GM21529 (cell line): ENCODE results near the gene PHLDB2.
A peak's percentile ranks its signal among the peaks of the same experiment; 100 is the strongest.

Source experiments
- ATAC-seq: cut with Tn5 transposase; IDR thresholded peaks from one replicate; pipeline ENCODE4 v1.9.1; 2021; ENCODE audit not compliant: unreplicated experiment

Gene PHLDB2

DNA sequence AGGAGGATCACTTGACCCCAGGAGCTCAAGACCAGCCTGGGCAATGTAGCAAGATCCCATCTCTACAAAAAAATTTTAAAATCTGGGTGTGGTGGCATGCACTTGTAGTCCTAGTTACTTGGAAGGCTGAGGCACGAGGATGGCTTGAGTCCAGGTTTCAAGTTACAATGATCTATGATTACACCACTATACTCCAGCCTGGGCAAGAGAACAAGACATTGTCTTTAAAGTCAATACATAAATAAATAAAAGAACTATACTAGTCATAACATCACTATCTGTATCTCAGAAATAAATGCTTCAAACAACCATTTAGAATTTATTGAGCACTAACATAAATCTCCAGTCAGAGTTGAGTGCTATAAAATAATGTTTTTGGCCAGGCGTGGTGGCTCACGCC, 8.5 kb upstream of the PHLDB2 start:
- ATAC-seq, result no peak

DNA sequence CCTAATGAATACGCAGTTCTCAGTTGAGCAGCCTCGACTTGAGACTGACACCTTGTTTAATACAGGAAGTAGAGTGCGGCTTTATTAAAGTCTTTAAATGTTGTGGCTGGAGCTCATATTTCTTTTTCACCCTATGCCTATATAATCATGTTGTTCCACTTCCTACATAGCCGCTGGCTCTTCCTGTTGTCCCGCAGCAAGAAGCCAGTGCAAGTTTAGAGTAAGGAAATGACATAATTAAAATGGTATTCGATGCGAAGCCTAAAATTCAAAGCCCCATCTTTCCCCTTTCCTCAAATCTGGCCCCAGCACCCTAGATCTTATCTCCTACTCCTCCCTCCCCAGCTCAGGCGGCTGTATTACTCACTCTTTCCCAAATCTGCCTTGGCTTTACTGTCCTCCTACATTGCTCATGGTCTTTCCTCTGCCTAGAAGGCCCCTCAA, 7.5 kb upstream of the PHLDB2 start:
- ATAC-seq, result no peak

DNA sequence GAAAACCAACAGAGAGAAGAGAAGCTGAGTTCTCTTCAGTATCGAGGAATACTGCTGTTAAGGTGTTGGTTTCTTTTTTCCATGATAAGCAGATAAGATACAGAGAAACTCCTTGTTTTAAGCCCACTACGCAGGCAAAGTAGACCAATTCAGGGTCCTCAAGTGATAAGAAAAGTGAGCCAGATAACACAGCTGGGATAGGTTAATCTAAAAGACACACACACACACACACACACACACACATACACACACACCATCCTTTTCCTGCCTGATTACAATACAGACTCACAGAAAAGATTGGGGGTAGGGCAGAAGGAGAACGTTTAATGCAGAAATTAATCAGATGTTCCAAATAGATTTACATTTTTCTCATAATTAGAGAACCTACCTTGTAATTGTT, 6.5 kb upstream of the PHLDB2 start:
- no peak for ATAC-seq

DNA sequence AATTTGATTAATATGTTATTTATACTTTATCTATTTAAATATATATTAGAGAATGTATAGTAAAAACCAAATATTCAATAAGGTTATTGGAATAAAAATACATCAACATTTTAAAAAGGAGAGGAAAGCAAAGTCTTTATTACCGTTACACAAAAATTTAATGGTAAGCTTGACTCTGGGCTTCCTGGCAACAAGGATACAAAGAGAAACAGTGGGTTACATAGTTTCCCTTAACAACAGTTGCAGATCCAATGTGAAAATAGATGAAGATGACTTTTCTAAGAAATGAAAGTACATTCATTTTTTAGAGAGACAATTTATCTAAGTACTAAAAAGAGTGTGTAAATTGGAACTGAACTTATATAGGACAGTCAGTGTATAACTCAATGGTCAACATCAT, 6.0 kb upstream of the PHLDB2 start:
- no peak for ATAC-seq

DNA sequence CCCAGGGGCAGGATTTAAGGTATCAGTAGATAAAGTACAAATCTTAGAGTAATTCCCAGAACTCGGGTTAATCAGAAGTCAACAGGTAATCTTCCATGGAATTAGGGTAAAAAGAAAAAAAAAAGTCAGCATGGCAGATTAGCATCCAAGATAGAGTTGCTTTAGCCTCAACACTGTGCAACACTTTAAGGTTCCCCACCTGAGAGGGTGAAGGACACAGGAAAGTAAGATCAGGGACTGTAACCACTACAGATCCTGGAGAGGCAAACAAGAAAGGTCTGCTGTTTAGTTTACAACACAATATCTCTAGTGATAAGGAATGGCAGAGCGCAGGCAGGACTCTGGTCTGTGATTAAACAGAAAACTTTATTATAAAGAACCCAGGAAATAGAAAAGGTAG, 4.1 kb upstream of the PHLDB2 start:
- no peak for ATAC-seq

DNA sequence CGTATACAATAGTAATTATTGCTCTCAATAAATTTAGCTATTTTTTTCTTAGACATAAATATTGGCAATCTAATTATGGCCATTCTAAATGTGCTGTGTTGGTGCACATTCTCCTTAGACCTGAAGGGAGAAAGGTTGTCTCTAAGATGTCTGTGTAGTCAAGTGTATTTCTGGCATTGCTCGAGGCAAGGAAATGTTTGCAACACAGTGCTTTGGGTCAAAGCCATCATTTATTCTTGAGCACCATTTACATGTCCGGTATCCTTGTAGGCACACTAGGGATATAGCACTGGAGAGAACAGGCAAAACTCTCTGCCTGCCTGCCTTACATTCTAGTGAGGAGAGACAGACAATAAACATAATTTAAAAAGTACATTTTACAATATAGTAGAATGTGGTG, 2.6 kb upstream of the PHLDB2 start:
- ATAC-seq, result no peak

DNA sequence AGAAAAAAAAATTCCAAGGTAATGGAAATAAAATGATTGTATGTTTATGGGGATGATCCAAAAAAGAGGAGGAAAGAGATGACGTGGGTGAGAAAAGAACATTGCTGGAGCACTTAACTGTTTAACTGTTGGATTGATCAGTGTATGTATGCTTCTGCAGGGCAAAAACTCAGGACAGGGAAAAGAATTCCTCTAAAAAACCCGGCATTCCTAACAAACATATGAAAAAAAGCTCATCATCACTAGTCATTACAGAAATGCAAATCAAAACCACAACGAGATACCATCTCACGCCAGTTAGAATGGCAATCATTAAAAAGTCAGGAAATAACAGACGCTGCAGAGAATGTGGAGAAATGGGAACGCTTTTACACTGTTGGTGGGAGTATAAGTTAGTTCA, 1.6 kb upstream of the PHLDB2 start:
- no peak for ATAC-seq

DNA sequence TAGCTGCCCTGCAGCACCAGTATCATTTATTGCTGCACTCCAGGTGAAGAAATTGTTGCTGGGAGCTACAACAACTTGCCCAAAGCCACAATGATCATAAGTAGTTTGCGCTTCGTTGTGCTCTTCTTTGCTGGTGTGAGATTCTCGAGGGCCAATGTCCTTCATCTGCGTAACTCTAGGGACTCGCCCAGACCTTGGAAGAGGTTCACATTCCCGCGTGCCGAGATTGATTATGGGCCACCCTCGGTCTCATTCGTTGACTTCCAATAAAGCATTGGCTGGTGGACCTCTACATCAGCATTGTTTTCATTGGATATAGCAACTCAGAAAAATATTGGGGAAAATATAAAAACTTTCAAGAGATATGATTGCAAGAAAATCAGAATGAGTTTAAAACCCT, 423 bp upstream of the PHLDB2 start:
- ATAC-seq, result no peak

DNA sequence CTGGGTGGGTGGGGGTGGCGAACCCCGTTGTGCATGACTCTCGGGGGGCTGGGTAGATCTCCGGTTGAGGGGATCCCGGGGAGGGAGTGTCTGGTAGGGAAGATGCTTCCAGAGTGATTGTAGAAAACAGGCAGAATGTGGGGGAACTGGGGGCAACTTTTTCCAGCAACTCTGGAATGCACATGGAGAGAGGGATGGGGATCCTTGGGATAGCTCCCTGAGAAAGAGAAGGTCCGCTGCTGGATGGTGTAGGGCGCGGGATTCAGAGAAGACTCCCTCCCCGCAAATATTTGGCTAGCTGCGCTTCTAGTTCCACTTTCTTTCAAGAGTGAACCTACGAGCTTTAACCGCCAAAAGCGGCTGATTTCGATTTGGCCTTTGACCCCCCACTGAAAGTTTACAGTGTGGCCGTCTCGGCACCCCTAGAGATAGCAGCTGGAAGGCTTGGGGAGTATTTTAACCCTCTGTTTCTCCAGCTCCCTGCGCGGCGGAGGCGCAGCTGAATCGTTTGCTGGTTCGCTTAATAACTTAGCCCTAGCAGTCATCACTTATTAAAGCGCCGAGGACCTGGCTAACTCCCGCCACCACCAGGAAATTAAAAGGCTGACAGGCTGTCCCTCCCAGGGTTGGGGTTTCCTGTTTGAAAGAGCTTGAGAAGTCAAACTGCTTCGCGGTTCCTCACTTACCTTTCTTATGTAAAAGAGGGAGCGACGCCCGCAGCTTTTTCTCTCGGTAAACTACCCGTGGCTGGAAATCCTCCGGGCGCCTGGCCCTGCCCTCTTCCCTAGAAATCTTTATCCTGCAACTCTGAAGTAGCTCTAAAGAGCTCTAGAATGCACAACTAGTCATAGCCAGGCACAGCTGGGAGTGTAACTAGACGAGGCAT, 1.2 kb downstream of the PHLDB2 start:
- peak; percentile 90 for ATAC-seq

DNA sequence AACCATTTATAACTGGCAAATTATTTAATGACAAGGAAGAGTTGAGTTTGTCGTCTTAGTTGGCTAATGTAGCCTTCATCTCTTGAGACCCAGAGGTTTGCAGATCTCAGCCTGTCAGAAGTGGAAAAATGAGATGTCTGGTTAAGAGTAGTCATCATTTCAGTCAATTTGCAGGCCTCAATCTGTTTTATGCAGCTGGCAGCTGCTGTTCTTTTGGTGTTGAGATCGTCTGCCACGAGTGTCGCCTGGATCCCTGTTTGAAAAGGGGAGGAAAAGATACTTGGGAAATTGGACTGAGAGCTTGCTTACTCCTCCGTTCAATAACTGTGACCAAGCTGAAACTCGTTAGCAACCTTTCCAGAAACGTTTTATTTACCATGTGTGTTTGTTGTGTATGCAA, 2.3 kb downstream of the PHLDB2 start:
- ATAC-seq, result no peak

DNA sequence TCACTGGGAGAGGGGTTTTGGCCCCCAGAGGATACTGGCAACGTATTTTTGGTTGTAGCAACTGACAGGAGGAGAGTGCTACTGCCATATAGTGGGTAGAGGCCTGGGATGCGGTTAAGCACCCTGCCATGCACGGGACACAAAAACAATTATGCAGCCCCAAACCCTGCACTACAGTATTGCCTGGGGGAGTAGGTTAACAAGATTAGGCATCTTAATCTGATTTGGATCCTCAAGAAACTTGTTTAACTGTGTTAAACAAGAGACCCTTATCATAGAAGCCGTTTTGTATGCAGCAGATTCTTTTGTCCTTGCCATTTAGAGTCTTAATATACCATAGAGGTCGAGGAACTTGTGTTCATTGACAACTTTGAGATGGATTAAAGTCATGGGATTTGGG, 3.4 kb downstream of the PHLDB2 start:
- no peak for ATAC-seq

DNA sequence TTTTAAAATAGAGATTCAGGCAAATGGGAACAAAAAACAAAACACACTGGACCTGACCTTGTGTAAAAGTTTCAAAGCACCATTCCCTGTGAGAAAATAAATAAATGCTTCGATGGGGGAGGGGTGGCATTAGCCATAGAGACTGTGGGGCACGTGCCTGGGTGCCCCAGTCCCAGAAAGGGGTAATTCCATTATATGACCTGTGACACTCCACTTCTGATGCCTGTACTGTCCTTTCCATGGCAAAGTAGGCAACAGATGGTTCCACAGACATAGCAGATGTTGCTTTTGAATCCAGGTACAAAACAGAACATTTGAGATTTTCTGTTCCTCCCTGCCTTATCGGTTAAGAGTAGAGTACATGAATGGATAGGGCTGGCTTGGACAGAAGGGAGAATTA, 3.9 kb downstream of the PHLDB2 start:
- no peak for ATAC-seq

DNA sequence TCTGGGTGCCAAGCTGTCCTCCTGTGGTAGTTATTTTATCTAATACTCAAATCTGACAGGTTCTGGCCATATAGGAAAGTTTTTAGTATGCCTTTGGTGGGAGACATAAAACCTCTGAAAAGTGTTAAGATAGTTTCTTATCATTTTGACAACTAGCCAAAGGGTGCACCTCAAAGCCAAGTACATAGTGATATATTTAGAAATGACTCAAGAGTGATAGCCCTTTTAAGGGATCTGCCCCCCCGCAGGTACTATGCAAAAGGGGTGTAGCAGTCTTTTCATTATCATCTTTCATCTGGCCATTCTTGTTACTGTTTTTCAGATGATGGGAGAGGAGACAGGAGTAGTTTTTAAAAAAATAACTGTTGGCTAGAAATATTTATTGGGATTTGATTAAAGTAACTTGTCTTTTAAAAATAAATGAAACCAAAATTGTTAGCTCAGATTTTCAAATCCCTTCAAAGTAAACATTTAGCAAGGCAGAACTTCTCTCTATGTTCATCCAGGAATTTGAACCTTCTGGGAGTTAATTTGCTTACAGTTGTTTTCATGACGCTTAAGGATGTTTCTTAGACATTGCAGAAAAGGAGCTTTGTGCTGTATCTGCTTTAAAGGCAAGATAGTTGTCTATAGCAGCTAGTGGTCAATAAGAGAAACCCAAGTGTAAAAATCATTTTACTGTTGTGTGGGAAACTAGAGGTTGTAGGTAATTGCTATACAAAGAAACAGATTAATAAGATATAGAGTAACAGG, 5.1 kb downstream of the PHLDB2 start:
- no peak for ATAC-seq

DNA sequence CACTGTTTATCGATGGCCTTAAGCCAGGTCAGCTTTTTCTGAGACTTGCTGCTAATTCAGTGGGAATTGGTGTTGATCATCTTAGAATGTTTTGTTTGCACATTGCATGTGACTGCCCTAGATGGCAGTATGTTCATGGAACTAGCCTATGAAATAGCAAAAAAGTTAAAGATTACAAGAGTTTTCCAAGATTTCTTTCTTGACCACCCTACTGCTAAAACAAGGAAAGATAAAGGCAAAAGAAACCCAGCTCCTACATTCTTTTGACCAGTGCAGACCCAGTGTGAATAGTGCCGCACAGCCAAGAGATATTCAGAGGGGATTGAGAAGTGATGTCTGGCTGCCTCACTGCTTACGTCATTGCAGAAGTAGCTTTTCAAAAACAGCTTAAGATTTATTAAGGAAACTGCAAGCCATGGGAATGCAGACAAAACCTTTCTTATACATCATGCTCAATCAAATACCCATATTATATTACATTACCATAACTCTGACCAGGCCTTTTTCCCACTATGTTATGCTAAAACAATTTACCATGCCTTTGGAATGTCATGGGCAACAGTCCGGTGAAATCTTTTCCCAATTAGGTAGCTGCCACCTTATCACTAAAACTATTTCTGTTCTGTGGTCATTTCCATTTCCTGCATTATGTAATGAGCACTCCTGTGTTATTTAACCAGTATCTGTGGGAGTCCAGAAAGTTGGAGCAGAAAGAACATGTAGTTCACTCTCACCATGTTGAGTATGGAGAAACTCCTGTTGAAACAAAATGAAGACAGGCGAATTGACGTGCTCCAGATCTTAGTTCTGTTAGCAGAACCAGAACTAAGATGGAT, 6.0 kb downstream of the PHLDB2 start:
- no peak for ATAC-seq

DNA sequence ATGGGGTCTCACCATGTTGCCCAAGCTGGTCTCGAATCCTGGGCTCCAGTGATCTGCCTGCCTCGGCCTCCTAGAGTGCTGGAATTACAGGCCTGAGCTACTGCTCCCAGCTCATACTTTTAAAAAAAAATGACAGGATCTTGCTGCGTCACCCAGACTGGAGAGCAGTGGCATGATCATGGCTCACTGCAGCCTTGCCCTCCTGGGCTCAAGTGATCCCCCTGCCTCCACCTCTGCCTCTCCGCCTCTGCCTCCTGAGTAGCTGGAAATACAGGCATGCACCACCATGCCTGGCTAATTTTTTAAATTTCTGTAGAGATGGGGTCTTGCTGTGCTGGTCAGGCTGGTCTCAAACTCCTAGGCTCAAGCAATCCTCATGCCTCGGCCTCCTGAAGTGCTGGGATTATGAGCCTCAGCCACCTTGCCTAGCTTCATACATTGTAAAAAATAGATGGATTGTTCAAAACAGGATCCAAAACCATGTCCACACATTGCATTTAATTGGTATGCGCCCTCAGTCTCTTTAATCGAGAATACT, 8.9 kb downstream of the PHLDB2 start:
- no peak for ATAC-seq

DNA sequence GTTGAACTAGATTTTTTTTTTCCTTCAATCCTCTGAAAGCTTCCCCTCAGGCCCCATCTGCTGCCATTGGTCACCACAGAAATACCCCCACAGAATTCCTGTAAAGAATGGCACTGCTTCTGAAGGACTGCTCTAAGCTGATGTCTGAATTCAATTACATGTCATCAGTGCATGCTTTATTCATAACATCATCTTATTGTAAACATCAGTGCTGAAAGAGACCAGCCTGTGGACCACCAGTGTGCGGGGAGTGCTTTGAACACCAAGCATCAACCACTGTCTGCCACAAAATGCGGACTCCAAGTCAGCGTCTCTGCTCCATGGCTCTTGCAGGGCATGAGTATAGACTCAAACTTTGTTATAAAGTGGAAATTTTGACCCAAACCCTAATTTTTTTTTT, 11.6 kb downstream of the PHLDB2 start:
- no peak for ATAC-seq

DNA sequence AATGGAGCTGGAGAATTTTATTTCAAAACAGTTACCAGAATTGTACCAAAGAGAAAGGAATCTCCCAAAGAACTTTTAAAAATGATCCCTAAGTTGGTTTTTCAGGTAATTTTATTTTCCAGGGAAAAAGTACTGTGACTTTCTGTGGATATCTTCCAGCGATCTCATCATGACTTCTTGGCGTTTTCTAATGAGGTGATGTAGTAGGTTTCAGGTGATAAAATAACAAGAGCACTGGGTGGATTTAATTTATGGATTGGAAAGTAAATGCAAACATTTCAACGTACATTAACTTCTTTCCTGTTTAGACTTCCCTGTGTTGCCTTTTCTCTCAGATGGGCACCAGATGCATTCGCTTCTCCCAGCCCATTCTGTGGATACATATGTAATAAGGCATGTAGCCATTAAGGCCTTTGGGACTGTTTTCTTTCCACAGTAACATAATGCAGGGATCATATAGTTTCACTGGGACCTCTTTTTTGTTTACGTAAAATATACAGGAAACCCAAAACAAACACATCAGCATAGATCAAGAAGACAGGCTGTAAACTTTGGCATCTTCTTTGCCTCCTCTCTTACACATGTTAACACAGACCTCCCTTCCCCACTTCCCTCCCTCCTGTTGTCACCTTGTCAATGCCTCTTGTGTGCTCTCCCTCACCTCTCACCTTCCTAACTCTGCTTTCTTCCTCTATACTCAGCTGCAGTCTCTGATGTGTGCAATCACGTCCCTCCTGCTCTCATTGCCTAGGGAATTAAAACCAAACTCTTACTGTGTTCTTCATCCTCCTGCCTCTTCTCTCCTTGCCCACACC, 13.0 kb downstream of the PHLDB2 start:
- ATAC-seq, result no peak

DNA sequence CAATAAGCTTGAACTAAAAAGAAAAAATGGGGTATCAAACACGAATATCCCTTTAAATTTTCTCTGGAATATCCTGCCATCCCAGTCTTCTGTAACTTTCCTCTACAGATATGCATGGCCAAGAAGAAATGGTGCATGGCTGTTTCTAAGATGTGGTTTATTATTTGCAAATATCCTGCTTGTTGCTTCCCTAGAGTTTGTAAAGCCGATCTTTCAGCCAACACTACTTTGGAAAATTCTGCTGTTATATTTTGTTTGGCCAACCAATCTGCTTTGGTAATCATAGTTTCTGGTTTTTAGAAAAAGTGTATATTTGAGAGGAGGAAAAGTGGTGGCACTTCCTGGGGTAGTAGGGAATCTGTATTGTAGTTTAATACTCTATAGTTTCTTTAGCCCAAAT, 13.9 kb downstream of the PHLDB2 start:
- no peak for ATAC-seq

DNA sequence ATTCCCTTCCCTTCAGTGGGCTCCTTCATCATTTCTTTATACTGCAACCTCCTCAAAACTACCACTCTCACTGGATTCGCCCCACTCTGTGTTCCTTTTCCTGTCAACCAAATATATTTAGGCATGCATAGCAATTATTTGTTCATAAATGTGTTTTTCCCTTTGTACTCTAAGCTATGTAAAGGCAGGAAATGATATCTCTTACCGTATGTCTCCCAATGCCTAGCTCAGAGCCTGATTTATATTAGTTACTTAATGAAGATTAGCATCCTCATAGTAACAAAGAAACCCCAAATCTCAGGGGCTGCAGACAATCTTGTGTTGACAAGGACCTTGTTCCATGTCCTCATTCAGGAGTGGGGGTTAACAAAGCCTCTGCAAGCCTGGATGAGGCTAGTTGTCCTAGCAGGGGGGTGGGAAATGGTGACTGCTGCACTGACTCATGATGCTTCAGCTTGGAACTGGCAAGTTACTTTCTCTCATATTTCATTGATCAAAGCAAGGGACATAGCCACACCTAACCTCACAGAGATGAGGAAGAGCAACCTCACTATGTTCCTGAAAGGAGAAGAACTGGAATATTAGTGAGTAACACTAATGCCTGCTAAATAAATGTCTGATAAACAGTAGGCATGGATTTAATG, 15.2 kb downstream of the PHLDB2 start:
- ATAC-seq, result no peak

DNA sequence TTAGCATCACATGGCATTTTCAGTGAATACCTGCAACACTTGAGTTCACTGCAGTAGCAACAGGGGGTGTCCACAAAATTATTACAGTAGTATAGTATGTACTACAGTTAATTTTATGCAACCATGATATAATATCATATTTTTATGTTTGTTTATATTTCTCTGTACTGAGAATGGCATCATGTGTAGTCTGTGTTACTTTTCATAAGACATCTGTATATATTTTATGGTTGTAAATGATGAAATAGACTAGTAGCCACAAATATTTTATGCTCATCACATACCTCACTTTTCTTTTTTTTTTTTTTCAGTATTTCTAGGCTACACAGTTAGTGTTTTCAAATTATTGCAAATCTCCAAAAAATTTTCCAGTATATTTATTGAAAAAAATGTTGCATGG, 22.4 kb downstream of the PHLDB2 start:
- no peak for ATAC-seq
